ENCODE results near the gene AGPS.
"Not testable (repeated sequence)": the region's sequence is repeated elsewhere in the genome, so short reads cannot be mapped to it uniquely, and the experiment has no call there.

Gene AGPS

GRCh38 chr2:177424620-177425019 is 32.0 kb downstream of the AGPS start:
- not testable (repeated sequence) for DNase-seq

- no peak for DNase-seq
These were observed 34.7 kb downstream of the AGPS start for GRCh38 chr2:177427316-177427715.

GRCh38 chr2:177427936-177428335 is 35.4 kb downstream of the AGPS start:
- not testable (repeated sequence) for DNase-seq

- DNase-seq: no peak
These were observed 37.2 kb downstream of the AGPS start for GRCh38 chr2:177429688-177430325.

GRCh38 chr2:177430411-177430810 is 37.8 kb downstream of the AGPS start:
- no peak for DNase-seq

GRCh38 chr2:177431111-177431725 is 38.6 kb downstream of the AGPS start:
- DNase-seq: not testable (repeated sequence)

GRCh38 chr2:177432703-177433102 is 40.1 kb downstream of the AGPS start:
- DNase-seq: no peak

GRCh38 chr2:177433402-177433801 is 40.8 kb downstream of the AGPS start:
- no peak for DNase-seq

GRCh38 chr2:177434475-177434874 is 41.9 kb downstream of the AGPS start:
- DNase-seq: no peak

- DNase-seq: no peak
These were observed 52.6 kb downstream of the AGPS start for GRCh38 chr2:177445200-177445599.

- DNase-seq: no peak
These were observed 55.5 kb downstream of the AGPS start for GRCh38 chr2:177448031-177448430.

GRCh38 chr2:177449159-177449558 is 56.6 kb downstream of the AGPS start:
- no peak for DNase-seq

GRCh38 chr2:177455187-177455586 is 62.6 kb downstream of the AGPS start:
- no peak for DNase-seq

GRCh38 chr2:177459756-177460155 is 67.2 kb downstream of the AGPS start:
- not testable (repeated sequence) for DNase-seq

- DNase-seq: no peak
These were observed 68.5 kb downstream of the AGPS start for GRCh38 chr2:177460973-177461585.

- no peak for DNase-seq
These were observed 72.0 kb downstream of the AGPS start for GRCh38 chr2:177464549-177464948.

GRCh38 chr2:177465400-177466138 is 73.0 kb downstream of the AGPS start:
- DNase-seq: no peak

- no peak for DNase-seq
These were observed 74.0 kb downstream of the AGPS start for GRCh38 chr2:177466337-177467195.

GRCh38 chr2:177467646-177468045 is 75.1 kb downstream of the AGPS start:
- DNase-seq: no peak

GRCh38 chr2:177471990-177472389 is 79.4 kb downstream of the AGPS start:
- DNase-seq: no peak

GRCh38 chr2:177474301-177474700 is 81.7 kb downstream of the AGPS start:
- DNase-seq: no peak

GRCh38 chr2:177474998-177475397 is 82.4 kb downstream of the AGPS start:
- DNase-seq: no peak

GRCh38 chr2:177476897-177477296 is 84.3 kb downstream of the AGPS start:
- no peak for DNase-seq
